Sigmoid colon (tissue), 4 donors: ENCODE data around the gene FEV.

Experiments used
- POLR2A ChIP-seq, 2 donors: fragments of 450-650 bp; IDR thresholded peaks; one replicate each; pipeline ENCODE4 v1.6.1; 2016; ENCODE audit warnings: antibody characterized with exemption in 2 of 2, mild to moderate bottlenecking in 2 of 2, moderate library complexity in 2 of 2
- POLR2AphosphoS5 ChIP-seq, 4 donors: sonication (generic); formaldehyde crosslinking; IDR thresholded peaks; one replicate each; pipeline ENCODE4 v1.6.1; 2017; ENCODE audit warnings: antibody characterized with exemption in 4 of 4
- TF ChIP-seq, protein P1 (sequence below), 4 experiments: fragments of 450-650 bp in 3 of 4; fragments of 200-600 bp in 1 of 4; IDR thresholded peaks; one replicate each; pipeline ENCODE4 v1.5.1; 2016 to 2019; ENCODE audit warnings: antibody characterized with exemption in 4 of 4, mild to moderate bottlenecking in 3 of 4, moderate library complexity in 2 of 4

DNA sequence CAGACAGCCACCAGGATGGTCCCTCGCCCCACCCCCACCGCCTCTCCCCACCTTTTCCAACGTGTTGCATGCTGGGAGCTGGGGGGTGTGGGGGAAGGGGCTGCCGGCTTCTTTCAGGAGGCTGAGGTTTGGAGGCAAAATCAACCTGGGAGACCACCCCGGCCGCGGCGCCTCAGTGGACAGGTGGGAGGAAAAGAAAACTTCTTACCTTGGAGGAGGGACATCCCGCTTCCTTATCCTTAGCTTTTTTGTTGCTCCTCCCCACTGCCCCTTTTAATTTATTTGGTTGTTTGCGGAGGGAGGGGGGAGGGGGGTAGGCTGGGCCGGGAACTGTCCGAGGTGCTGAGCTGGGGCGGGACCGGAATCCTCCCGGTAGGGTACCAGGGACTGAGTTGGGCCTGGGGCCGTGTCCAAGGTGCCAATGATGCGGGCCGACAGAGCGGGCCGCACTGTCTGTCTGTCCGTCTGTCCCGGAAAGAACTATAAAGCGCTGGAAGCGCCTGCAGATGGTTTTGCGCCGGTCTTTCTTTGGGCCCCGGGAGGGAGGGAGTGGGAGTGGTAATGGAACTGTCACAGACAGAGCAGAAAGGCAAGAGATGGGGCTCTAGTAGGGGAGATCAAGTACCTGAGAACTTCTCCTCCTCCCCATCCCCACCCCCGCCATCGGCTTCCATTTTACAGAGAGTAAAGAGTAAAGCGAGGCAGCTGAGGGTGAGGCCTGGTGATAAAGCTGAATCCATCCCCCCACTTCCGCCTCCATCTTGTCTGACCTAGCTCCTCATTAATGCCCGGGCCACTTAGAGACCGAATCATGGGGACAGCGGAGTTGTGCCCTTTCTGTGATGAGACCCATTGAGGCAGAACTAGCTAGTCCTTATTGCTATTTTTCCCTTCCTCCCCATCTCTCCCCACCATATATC is 23.1 kb downstream of the FEV start:
- TF ChIP-seq POLR2A (IDR thresholded peaks at IDR 0.05) (no peak), POLR2AphosphoS5 (IDR thresholded peaks at IDR 0.05) (no peak)
- TF ChIP-seq, protein P1, sequence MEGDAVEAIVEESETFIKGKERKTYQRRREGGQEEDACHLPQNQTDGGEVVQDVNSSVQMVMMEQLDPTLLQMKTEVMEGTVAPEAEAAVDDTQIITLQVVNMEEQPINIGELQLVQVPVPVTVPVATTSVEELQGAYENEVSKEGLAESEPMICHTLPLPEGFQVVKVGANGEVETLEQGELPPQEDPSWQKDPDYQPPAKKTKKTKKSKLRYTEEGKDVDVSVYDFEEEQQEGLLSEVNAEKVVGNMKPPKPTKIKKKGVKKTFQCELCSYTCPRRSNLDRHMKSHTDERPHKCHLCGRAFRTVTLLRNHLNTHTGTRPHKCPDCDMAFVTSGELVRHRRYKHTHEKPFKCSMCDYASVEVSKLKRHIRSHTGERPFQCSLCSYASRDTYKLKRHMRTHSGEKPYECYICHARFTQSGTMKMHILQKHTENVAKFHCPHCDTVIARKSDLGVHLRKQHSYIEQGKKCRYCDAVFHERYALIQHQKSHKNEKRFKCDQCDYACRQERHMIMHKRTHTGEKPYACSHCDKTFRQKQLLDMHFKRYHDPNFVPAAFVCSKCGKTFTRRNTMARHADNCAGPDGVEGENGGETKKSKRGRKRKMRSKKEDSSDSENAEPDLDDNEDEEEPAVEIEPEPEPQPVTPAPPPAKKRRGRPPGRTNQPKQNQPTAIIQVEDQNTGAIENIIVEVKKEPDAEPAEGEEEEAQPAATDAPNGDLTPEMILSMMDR (IDR thresholded peaks at IDR 0.05): no peak
